ENCODE data around the gene EHBP1.

EHBP1 gene

DNA sequence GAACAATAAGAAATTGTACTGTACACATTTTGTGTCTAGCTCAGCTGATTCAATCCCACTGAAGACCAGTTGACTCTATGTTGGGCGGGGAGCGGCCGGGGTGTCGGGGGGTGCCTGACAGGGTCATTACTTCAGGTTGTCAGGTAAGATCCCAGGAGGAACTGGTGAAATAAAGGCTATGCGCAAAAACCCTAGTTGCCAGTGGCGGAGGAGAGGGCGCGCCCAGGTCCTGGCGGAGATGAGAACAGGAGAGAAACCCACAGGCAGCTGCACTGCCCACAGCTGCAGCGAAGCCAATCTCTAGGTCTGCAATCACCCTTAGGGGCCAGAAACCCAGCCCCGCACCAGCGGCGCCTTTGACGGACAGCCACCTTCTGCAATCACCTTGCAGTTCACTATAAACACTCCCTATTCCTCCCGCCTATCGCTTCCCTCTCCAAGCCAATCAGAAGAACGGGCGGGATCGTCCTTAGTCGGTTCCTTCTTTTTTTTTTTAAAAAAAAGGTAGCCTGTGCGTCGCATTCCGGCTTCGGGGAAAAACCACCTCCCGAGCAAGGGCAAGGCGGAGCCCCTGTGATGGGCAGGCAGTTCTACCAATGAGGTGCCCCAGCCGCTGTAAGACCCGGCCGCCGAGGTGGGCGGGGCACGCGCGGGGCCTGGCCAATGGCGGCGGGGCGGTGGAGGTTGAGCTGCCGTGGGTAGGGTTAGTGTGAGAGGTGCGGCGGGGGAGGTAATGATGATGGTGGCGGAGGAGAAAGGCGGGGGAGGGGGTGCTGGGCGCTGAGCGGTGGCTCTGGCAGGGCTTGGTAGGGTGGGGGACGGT lies at the start of gene EHBP1:
Gene EHBP1 (plus strand): TSS at position 707 of the 823 bp plus-strand sequence. CDS start 1,479 bp downstream, outside the sequence.
- in situ Hi-C loops (cut with MboI; ENCODE audit: low sequenced_read_pairs) = loop anchor here (25.0 kb wide), 1 partner anchor 1318 kb away; no protein-coding TSS in a partner anchor

DNA sequence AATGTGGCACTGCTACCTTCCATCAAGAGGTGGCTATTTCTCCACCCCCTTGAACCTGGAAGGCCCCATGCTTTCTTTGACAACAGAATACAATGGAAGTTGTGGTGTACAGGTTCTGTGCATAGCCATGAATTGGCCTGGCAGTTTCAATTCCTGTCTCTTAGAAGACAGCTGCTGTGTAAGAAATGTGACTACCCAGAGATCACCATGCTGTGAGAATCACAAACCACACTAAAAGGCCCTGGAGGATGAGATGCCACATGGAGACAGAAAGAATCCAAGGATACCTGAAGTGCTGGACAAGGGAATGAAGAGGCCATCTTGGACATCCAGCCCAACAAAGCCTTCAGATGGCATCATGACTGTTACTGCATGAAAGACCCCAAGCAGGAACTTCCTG lies 47.7 kb upstream of the EHBP1 start:
- in situ Hi-C loops (cut with MboI; ENCODE audit: low sequenced_read_pairs) = no loop called here

- in situ Hi-C loops (cut with MboI; ENCODE audit: low sequenced_read_pairs) = no loop called here
Observed at GRCh38 chr2:62658891-62659290, 46.6 kb upstream of the EHBP1 start.

GRCh38 chr2:62660087-62660486 lies 45.4 kb upstream of the EHBP1 start:
- in situ Hi-C loops (cut with MboI; ENCODE audit: low sequenced_read_pairs) = no loop called here

DNA sequence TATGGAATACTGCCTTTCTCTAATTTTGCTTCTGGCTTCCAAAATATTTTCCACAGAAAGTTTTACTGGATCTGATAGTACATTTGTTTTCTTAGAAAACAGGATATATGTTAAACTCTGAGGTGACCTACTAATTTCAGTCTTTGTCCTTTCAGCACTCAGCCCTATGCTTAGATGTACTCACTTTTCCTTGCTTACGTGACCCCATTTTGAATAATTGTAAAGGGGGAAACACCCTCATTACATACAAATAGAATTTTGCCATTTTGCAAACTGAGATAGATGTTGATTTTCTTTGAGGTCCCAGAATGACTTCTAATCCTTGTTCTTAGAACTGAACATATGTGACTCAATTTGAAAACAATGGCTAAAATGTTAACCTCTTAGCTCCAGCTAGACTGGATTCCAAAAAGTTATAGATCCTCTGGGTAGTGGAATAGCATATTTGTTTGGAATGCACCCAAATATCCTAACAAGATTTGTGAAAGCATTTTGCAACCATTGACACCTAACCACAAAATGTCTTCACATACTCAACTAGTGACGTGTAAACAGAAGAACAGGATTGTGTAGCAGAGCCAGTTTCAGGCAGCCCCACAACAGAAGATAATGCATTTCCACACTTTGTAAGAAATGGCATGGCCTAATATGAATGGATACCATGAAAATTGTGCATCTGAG lies 44.8 kb upstream of the EHBP1 start:
- in situ Hi-C loops (cut with MboI; ENCODE audit: low sequenced_read_pairs) = no loop called here

DNA sequence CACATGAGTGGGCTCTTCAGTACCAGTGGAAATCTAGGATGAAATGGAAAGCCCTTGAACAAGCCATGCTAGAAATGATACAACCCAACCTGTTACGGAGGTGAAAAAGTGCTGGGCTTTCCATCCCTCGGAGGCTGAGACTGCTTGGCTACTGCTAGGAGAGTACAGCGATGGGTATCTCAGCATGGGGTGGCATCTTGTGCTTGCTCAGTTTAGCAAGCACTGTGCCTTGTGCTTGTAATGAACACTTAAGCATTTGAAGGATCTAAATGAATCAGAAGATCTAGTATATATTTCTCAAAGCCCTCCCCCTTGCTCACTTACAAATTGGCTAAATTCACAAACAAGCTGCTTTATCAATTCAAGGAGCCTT lies 44.3 kb upstream of the EHBP1 start:
- in situ Hi-C loops (cut with MboI; ENCODE audit: low sequenced_read_pairs) = no loop called here

GRCh38 chr2:62662131-62662530 lies 43.4 kb upstream of the EHBP1 start:
- in situ Hi-C loops (cut with MboI; ENCODE audit: low sequenced_read_pairs) = no loop called here

DNA sequence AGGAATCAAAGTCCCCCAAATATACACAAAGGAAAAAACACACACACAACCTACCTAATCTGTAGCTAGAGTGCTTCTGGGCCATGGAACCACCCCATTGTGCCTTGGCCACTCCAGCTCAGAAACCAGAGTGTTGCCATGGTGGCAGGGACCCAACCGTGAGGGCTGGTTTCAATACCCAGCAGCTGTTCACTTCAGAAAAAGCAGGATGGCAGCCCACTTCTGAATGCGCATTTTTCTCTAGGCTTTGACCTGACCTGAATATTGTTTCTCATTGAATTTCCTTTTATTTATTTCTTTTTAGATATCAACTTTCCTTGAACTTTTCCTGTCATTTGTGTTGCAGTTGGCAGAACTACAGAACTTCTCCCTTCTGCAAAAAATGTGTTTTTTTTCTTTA lies 43.0 kb upstream of the EHBP1 start:
- in situ Hi-C loops (cut with MboI; ENCODE audit: low sequenced_read_pairs) = no loop called here

GRCh38 chr2:62663411-62663810 lies 42.1 kb upstream of the EHBP1 start:
- in situ Hi-C loops (cut with MboI; ENCODE audit: low sequenced_read_pairs) = no loop called here

GRCh38 chr2:62663920-62664795 lies 41.4 kb upstream of the EHBP1 start:
- in situ Hi-C loops (cut with MboI; ENCODE audit: low sequenced_read_pairs) = no loop called here

- in situ Hi-C loops (cut with MboI; ENCODE audit: low sequenced_read_pairs) = no loop called here
Observed at GRCh38 chr2:62665446-62665845, 40.1 kb upstream of the EHBP1 start.

- in situ Hi-C loops (cut with MboI; ENCODE audit: low sequenced_read_pairs) = no loop called here
Observed at GRCh38 chr2:62669180-62669579, 36.3 kb upstream of the EHBP1 start.

DNA sequence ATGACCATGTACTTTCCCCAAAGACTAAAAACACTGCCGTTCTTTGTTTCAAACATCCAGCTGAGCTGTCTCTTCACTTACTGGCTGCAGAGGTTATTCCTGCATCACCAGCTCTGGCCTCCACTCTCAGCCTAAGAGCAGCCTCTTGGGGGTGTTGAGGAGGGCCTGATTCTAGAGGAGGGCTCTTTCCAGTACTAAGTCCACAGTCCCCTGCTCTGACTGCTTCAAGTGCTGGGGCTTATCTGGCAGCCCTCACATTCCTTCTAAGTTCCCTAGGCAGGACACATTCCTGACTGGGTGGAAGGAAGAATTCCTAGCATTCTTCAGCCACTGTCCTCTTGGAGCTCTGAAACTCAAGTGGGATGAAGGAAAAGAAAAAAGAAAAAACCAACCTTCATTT lies 32.9 kb upstream of the EHBP1 start:
- in situ Hi-C loops (cut with MboI; ENCODE audit: low sequenced_read_pairs) = no loop called here

GRCh38 chr2:62675062-62675461 lies 30.5 kb upstream of the EHBP1 start:
- in situ Hi-C loops (cut with MboI; ENCODE audit: low sequenced_read_pairs) = no loop called here

DNA sequence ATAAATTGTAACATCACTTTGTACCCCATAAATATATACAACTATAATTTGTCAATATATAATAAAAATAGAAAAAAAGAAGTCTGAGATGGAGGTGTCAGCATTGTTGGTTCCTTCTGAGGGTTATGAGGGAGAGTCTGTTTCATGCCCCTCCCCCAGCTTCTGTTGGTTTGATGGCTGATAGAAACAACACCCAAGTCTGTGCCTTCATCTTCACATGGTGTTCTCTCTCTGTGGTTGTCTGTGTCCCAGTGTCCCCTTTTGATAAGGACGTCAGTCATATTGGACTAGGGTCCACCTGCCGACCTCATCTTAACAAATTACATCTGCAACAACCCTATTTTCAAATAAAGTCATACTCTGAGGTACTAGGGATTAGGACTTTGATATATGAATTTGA lies 20.3 kb upstream of the EHBP1 start:
- in situ Hi-C loops (cut with MboI; ENCODE audit: low sequenced_read_pairs) = no loop called here

- in situ Hi-C loops (cut with MboI; ENCODE audit: low sequenced_read_pairs) = no loop called here
Observed at GRCh38 chr2:62686012-62686685, 19.4 kb upstream of the EHBP1 start.

GRCh38 chr2:62687636-62688035 lies 17.9 kb upstream of the EHBP1 start:
- in situ Hi-C loops (cut with MboI; ENCODE audit: low sequenced_read_pairs) = no loop called here

GRCh38 chr2:62688771-62689170 lies 16.7 kb upstream of the EHBP1 start:
- in situ Hi-C loops (cut with MboI; ENCODE audit: low sequenced_read_pairs) = no loop called here

DNA sequence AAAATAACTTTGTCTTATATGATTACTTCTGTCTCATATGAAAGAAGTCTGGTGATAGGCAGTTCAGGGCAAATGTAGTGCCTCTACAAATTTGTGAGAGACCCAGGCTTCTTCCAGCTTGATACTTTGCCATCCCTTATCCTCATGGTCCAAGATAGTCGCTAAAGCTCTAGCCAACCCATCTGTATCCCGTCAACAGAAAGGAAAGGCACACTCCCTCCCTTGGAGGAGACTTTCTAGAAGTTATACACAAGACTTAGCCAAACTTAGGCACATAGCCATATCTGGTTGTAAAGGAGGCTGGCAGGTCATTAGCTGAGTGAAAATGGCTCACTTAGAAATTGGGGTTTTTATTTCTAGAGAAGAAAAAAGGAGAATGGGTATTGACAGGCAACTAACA lies 14.3 kb upstream of the EHBP1 start:
- in situ Hi-C loops (cut with MboI; ENCODE audit: low sequenced_read_pairs) = no loop called here

DNA sequence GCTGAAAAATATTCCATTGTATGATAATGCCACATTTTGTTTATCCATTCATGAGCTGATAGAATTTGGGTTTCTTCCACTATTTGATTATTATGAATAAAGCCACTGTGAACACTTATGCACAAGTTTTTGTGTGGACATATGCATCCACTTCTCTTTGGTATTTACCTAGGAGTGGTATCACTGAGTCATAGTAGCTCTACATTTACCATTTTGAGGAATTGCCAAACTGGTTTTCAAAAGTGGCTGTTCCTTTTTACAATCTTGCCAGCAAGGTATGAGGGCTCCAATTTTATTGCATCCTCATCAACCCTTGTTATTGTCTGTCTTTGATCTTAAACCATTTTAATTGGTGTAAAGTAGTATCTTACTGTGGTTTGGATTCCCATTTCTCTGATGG lies 13.3 kb upstream of the EHBP1 start:
- in situ Hi-C loops (cut with MboI; ENCODE audit: low sequenced_read_pairs) = no loop called here

- in situ Hi-C loops (cut with MboI; ENCODE audit: low sequenced_read_pairs) = no loop called here
Observed at GRCh38 chr2:62698653-62699052, 6.9 kb upstream of the EHBP1 start.
